Measurements from ENCODE around the gene HOMER2. TPM values are rescaled to one million over a fixed set of nuclear protein-coding genes. Genes with fewer than 3 reads are reported as not detected.
A peak's percentile ranks its signal among the peaks of the same experiment; 100 is the strongest.

Gene HOMER2
- total RNA-seq, 1 experiment from 2014 or later = 14.2 TPM

- peak overlapping the region; percentile 31 for H3K9ac ChIP-seq (ENCODE audit: extremely low read depth, insufficient read length, low read length)
- H2BK5ac ChIP-seq (ENCODE audit: insufficient read length, low read length) = no peak overlapping the region
- no peak overlapping the region for H3K27ac ChIP-seq (ENCODE audit: insufficient read length, low read depth, low read length)
Measured at GRCh38 chr15:82849556-82850512, 102.7 kb downstream of the HOMER2 start.

More at GRCh38 chr15:82849556-82850512, 102.7 kb downstream of the HOMER2 start:
- Histone ChIP-seq H4K20me1 (ENCODE audit: control insufficient read depth, insufficient read depth, insufficient read length) (no peaks in the 10 kb centered on the region), H2BK20ac (ENCODE audit: low read depth, low read length, poor library complexity, severe bottlenecking) (no peak overlapping the region), H3T11ph (ENCODE audit: low read length) (no peak overlapping the region), H3K79me1 (ENCODE audit: insufficient read depth, low read depth, low read length, poor library complexity, severe bottlenecking) (no peaks in the 10 kb centered on the region), H4K5ac (ENCODE audit: insufficient read length, low read depth, low read length) (no peak overlapping the region), H3K4me2 (ENCODE audit: insufficient read depth, insufficient read length, low read length) (no peak overlapping the region), H3K23ac (ENCODE audit: insufficient read length, low read depth, low read length) (no peak overlapping the region), H4K8ac (replicated peaks; ENCODE audit: insufficient read length, low read depth, low read length) (no peak overlapping the region), H4K91ac (ENCODE audit: insufficient read length, low read depth, low read length) (no peak overlapping the region), H2AFZ (ENCODE audit: low read length) (peak overlapping the region; percentile 5), H3K18ac (ENCODE audit: insufficient read length, low read depth, low read length) (peak overlapping the region; percentile 80), H2BK120ac (ENCODE audit: low read depth, low read length, poor library complexity, severe bottlenecking) (no peak overlapping the region), H3K4me1 (ENCODE audit: insufficient read depth, low read length) (no peaks in the 10 kb centered on the region), H3K9me3 (ENCODE audit: control insufficient read depth, low read depth, low read length) (no peaks in the 10 kb centered on the region), H3K23me2 (ENCODE audit: insufficient read length, low read depth, low read length, poor library complexity, severe bottlenecking) (no peaks in the 10 kb centered on the region), H3K4ac (ENCODE audit: low read depth, low read length) (no peak overlapping the region), H2BK15ac (ENCODE audit: low read depth, low read length) (no peak overlapping the region), H3K56ac (ENCODE audit: insufficient read length, low read depth, low read length) (no peak overlapping the region), H2AK5ac (ENCODE audit: insufficient read length, low read length) (no peak overlapping the region), H2BK12ac (ENCODE audit: insufficient read length, low read depth, low read length) (no peak overlapping the region), H3K27me3 (ENCODE audit: insufficient read depth, low read length) (no peaks in the 10 kb centered on the region), H3K79me2 (ENCODE audit: insufficient read depth, low read length) (no peaks in the 10 kb centered on the region), H3K14ac (ENCODE audit: insufficient read depth, low read length) (peak overlapping the region; percentile 68; the same call in 1 of the 2 replicates)
- WGBS (ENCODE audit: extremely low coverage, insufficient read length, low lambda C conversion rate) = no CpG with 5 or more reads among the region's 23 CpGs
- H3K4me1 Mint-ChIP-seq = peaks cover 14 to 17% of the 10 kb centered on the region in 2 experiments
- no peaks in the 10 kb centered on the region for H3K27me3 Mint-ChIP-seq (ENCODE audit: low read depth)
- H3K36me3 Mint-ChIP-seq (ENCODE audit: insufficient read depth in 1 of 3, low read depth in 3 of 3) = no peaks in the 10 kb centered on the region; a peak in 1 of 7 replicates
- peak; percentile 95 for DNase-seq
- H3K9me3 Mint-ChIP-seq = no peaks in the 10 kb centered on the region
- no peak overlapping the region; a peak in 1 of 5 replicates for H3K4me3 Mint-ChIP-seq
- TF ChIP-seq CTCF (conservative IDR thresholded peaks at IDR 0.05) = peak; percentile 96
- H3K27ac Mint-ChIP-seq = peak overlapping the region; percentile 3 to 85 (median 84); a peak in 5 of 7 replicates

Measured in H9 (cell line).